Measurements from ENCODE around the gene BRAP. TPM values are rescaled to one million over a fixed set of nuclear protein-coding genes. Genes with fewer than 3 reads are reported as not detected.

BRAP gene, protein sequence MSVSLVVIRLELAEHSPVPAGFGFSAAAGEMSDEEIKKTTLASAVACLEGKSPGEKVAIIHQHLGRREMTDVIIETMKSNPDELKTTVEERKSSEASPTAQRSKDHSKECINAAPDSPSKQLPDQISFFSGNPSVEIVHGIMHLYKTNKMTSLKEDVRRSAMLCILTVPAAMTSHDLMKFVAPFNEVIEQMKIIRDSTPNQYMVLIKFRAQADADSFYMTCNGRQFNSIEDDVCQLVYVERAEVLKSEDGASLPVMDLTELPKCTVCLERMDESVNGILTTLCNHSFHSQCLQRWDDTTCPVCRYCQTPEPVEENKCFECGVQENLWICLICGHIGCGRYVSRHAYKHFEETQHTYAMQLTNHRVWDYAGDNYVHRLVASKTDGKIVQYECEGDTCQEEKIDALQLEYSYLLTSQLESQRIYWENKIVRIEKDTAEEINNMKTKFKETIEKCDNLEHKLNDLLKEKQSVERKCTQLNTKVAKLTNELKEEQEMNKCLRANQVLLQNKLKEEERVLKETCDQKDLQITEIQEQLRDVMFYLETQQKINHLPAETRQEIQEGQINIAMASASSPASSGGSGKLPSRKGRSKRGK
- 13.8 TPM for total RNA-seq

DNA sequence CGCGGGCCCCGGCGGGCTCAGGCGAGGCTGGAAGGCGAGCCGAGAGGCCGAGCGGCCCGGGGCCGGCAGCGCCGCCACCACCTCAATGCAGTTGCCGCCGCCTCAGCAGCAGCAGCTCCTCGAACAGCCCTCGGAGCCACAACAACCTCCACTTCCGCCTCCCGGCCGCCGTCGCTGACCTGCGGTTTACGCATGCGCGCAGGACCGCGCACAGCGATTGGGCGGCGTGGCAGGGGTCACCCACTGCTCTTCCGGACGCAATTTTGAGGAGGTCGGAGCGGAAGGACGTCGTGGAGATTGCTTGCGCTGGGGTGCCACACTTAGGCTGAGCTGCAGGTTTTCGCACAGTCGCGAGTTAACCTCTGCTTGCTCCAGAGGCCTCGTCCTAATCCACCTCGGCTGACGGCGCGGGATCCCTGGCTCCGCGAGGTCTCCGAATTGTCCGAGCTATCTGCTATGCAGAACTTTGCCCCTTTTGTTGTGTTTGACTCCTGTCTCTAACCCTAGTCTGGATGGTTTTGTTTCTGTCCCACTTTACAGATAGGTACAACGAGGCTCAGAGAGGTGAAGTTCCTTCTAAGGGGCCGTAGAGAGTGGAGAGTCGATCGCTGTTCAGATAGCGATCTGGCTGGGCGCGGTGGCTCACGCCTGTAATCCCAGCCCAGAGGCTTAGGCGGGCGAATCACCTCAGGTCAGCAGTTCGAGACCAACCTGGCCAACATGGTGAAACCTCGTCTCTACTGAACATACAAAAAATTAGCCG, at the start of gene BRAP, which contains the start of gene ACAD10:
Gene BRAP, minus strand, starts transcription at position 146 of the 763 bp plus-strand sequence. CDS start 164 bp downstream, outside the sequence.
Gene ACAD10, plus strand, starts transcription at position 243 of the 763 bp plus-strand sequence. CDS start 6,657 bp downstream, outside the sequence.

GRCh38 chr12:111598637-111599452, 86.9 kb downstream of the BRAP start, which contains the start of gene ATXN2:
Gene ATXN2 (minus strand): TSS chr12:111599315. CDS start chr12:111599034, 281 bp downstream.

Other genes with a start within 250 kb of the BRAP start
- gene ATXN2, start 86.6 kb downstream of the BRAP start, total RNA-seq = 55.2 TPM
- 42.6 TPM for gene ACAD10, start 97 bp upstream of the BRAP start, total RNA-seq
- gene ALDH2, start 81.0 kb upstream of the BRAP start, total RNA-seq = 56.5 TPM
- gene MAPKAPK5, start 156.3 kb upstream of the BRAP start, total RNA-seq = 43.6 TPM

All from metanephros (tissue), 1 donor.